ENCODE data around the gene FNDC3B.

GRCh38 chr3:172219750-172220149 lies 180.4 kb downstream of the FNDC3B start:
- TF ChIP-seq CTCF (IDR thresholded peaks at IDR 0.05; ENCODE audit: low read depth, low read length) (no peak), EZH2phosphoT487 (IDR thresholded peaks at IDR 0.05; ENCODE audit: low read depth) (no peak)

All from OCI-LY3 (cell line).